Neuronal stem cell (in vitro differentiated cells): ENCODE measurements around the gene MGST3.

Source experiments
- DNase-seq: peaks from one replicate; pipeline ENCODE4 v3.0.0-alpha.2; 2013; ENCODE audit warnings: low spot score
- H2AFZ ChIP-seq: one replicate; pipeline ENCODE4 v1.6.1; 2013; ENCODE audit warnings: mild to moderate bottlenecking, low read length, inconsistent platforms
- H2AK5ac ChIP-seq: 2 replicates; pipeline ENCODE4 v1.6.1; 2013; ENCODE audit warnings: low read depth, mild to moderate bottlenecking, inconsistent platforms, low read length, moderate library complexity, mixed read lengths
- H2BK120ac ChIP-seq: 2 replicates; pipeline ENCODE4 v1.6.1; 2013; ENCODE audit warnings: low read depth, mild to moderate bottlenecking, inconsistent platforms, low read length, moderate library complexity, mixed read lengths
- H2BK12ac ChIP-seq: one replicate; pipeline ENCODE4 v1.6.1; 2013; ENCODE audit warnings: low read length, inconsistent platforms
- H2BK15ac ChIP-seq: 2 replicates; pipeline ENCODE4 v1.6.1; 2013; ENCODE audit warnings: mild to moderate bottlenecking, low read length, inconsistent platforms, mixed read lengths
- H2BK5ac ChIP-seq: one replicate; pipeline ENCODE4 v1.6.1; 2013; ENCODE audit warnings: inconsistent platforms, mild to moderate bottlenecking, low read length, moderate library complexity
- H3K14ac ChIP-seq: one replicate; pipeline ENCODE4 v1.6.1; 2013; ENCODE audit warnings: low read length, inconsistent platforms
- H3K18ac ChIP-seq: 2 replicates; pipeline ENCODE4 v1.6.1; 2013; ENCODE audit warnings: low read length, inconsistent platforms
- H3K23ac ChIP-seq: 2 replicates; pipeline ENCODE4 v1.6.1; 2013; ENCODE audit warnings: low read depth, mild to moderate bottlenecking, mixed read lengths, low read length, inconsistent platforms; ENCODE audit not compliant: poor library complexity
- H3K27ac ChIP-seq: replicated peaks from 3 replicates; pipeline ENCODE4 v1.5.1; 2013; ENCODE audit warnings: low read length, inconsistent platforms
- H3K27me3 ChIP-seq, 3 experiments: 2 replicates each; pipeline ENCODE4 v1.6.1; 2013; ENCODE audit warnings: low read length in 3 of 3, mild to moderate bottlenecking in 2 of 3, inconsistent platforms in 1 of 3, low read depth in 1 of 3, mixed read lengths in 1 of 3, moderate library complexity in 1 of 3; ENCODE audit not compliant: control insufficient read depth in 3 of 3, insufficient read depth in 3 of 3
- H3K36me3 ChIP-seq, 2 donors: replicated peaks in 1 of 2; 2 replicates each; pipeline ENCODE4 v1.6.1; 2013; ENCODE audit warnings: low read length in 2 of 2; ENCODE audit not compliant: control insufficient read depth in 2 of 2, insufficient read depth in 2 of 2
- H3K4ac ChIP-seq: 2 replicates; pipeline ENCODE4 v1.6.1; 2013; ENCODE audit warnings: inconsistent platforms, mild to moderate bottlenecking, low read length, moderate library complexity
- H3K4me1 ChIP-seq, 2 donors: 1 replicate in 1 of 2; 2 replicates in 1 of 2; pipeline ENCODE4 v1.6.1; 2013; ENCODE audit warnings: low read length in 2 of 2, low read depth in 1 of 2; ENCODE audit not compliant: control insufficient read depth in 2 of 2, insufficient read depth in 1 of 2
- H3K4me2 ChIP-seq: one replicate; pipeline ENCODE4 v1.6.1; 2013; ENCODE audit warnings: mild to moderate bottlenecking, low read length, inconsistent platforms; ENCODE audit not compliant: insufficient read depth, poor library complexity, severe bottlenecking
- H3K4me3 ChIP-seq, 2 donors: 2 replicates each; pipeline ENCODE4 v1.5.1; 2013; ENCODE audit warnings: low read length in 2 of 2, mild to moderate bottlenecking in 2 of 2, inconsistent platforms in 1 of 2, moderate library complexity in 1 of 2
- H3K79me1 ChIP-seq: one replicate; pipeline ENCODE4 v1.6.1; 2013; ENCODE audit warnings: low read depth, mild to moderate bottlenecking, inconsistent platforms, low read length, moderate library complexity
- H3K9ac ChIP-seq: one replicate; pipeline ENCODE4 v1.6.1; 2013; ENCODE audit warnings: mild to moderate bottlenecking, low read depth, low read length, inconsistent platforms; ENCODE audit not compliant: poor library complexity
- H3K9me3 ChIP-seq, 2 donors: replicated peaks in 1 of 2; 2 replicates each; pipeline versions ENCODE3 to v1.6.1; 2013; ENCODE audit warnings: low read length in 2 of 2, mild to moderate bottlenecking in 2 of 2, inconsistent platforms in 1 of 2, low read depth in 1 of 2, mixed read lengths in 1 of 2, moderate library complexity in 1 of 2; ENCODE audit not compliant: control insufficient read depth in 2 of 2, insufficient read depth in 1 of 2
- H4K8ac ChIP-seq: one replicate; pipeline ENCODE4 v1.6.1; 2013; ENCODE audit warnings: low read depth, mild to moderate bottlenecking, inconsistent platforms, low read length, moderate library complexity
- H4K91ac ChIP-seq: one replicate; pipeline ENCODE4 v1.6.1; 2013; ENCODE audit warnings: low read length, low read depth, mild to moderate bottlenecking, inconsistent platforms; ENCODE audit not compliant: poor library complexity
- WGBS, 2 donors: extraction: QIAGEN DNeasy Blood & Tissue Kit; methylation state at CpG; one replicate each; pipeline ENCODE4 v1.1.7; 2013; ENCODE audit warnings: missing lambda C conversion rate in 2 of 2, mixed read lengths in 1 of 2; ENCODE audit not compliant: insufficient read length in 2 of 2, insufficient replicate concordance in 1 of 2; ENCODE audit errors: extremely low coverage in 2 of 2; 5-methylcytosine and 5-hydroxymethylcytosine counted together

Gene MGST3

GRCh38 chr1:165645654-165646366, 14.8 kb downstream of the MGST3 start:
- no peak for DNase-seq
- H3K4me1 ChIP-seq = no peaks in the 10 kb centered on the region
- no peak overlapping the region for H4K8ac ChIP-seq
- H3K18ac ChIP-seq = no peak overlapping the region
- no peak overlapping the region for H2BK12ac ChIP-seq
- H3K23ac ChIP-seq = no peak overlapping the region
- no peak overlapping the region for H4K91ac ChIP-seq
- H2AK5ac ChIP-seq = no peak overlapping the region
- H2BK5ac ChIP-seq = no peak overlapping the region
- H3K4ac ChIP-seq = no peak overlapping the region
- no peak overlapping the region for H2AFZ ChIP-seq
- no peaks in the 10 kb centered on the region for H3K9me3 ChIP-seq
- no peak overlapping the region for H3K4me2 ChIP-seq
- H3K14ac ChIP-seq = no peak overlapping the region
- no peak overlapping the region for H3K9ac ChIP-seq
- WGBS, 2 donors = no CpG with 5 or more reads among the region's 8 CpGs
- H3K27me3 ChIP-seq = no peaks in the 10 kb centered on the region
- H3K36me3 ChIP-seq = peaks cover 0 to 12% of the 10 kb centered on the region in 2 donors
- no peak overlapping the region for H2BK15ac ChIP-seq
- peaks cover 3% of the 10 kb centered on the region for H3K79me1 ChIP-seq
- no peak overlapping the region for H2BK120ac ChIP-seq
- H3K27ac ChIP-seq = no peak overlapping the region
- no peak overlapping the region for H3K4me3 ChIP-seq

GRCh38 chr1:165647517-165647916, 16.5 kb downstream of the MGST3 start:
- Histone ChIP-seq H4K8ac (no peak overlapping the region), H3K27me3 (no peaks in the 10 kb centered on the region), H3K36me3 (peaks cover 0 to 23% of the 10 kb centered on the region in 2 donors)

GRCh38 chr1:165647970-165648369, 16.9 kb downstream of the MGST3 start:
- H2AFZ ChIP-seq = no peak overlapping the region
- H3K9me3 ChIP-seq = no peaks in the 10 kb centered on the region
- H3K4me2 ChIP-seq = no peak overlapping the region
- no peaks in the 10 kb centered on the region for H3K4me1 ChIP-seq
- WGBS, 2 donors = no CpG with 5 or more reads among the region's 4 CpGs
- no peak for DNase-seq
- H3K36me3 ChIP-seq = peaks cover 0 to 25% of the 10 kb centered on the region in 2 donors
- no peak overlapping the region for H2BK120ac ChIP-seq
- H4K8ac ChIP-seq = no peak overlapping the region
- H3K18ac ChIP-seq = no peak overlapping the region
- H3K14ac ChIP-seq = no peak overlapping the region
- no peak overlapping the region for H3K9ac ChIP-seq
- H2BK15ac ChIP-seq = no peak overlapping the region
- no peaks in the 10 kb centered on the region for H3K79me1 ChIP-seq
- H3K23ac ChIP-seq = no peak overlapping the region
- H2BK5ac ChIP-seq = no peak overlapping the region
- H3K4ac ChIP-seq = no peak overlapping the region
- no peak overlapping the region for H2BK12ac ChIP-seq
- H3K27me3 ChIP-seq = no peaks in the 10 kb centered on the region
- no peak overlapping the region for H3K27ac ChIP-seq
- no peak overlapping the region for H2AK5ac ChIP-seq
- no peak overlapping the region for H4K91ac ChIP-seq
- H3K4me3 ChIP-seq = no peak overlapping the region

More at GRCh38 chr1:165647517-165647916, 16.5 kb downstream of the MGST3 start:
- no peak overlapping the region for H2BK120ac ChIP-seq
- no peak overlapping the region for H2BK12ac ChIP-seq
- H3K9me3 ChIP-seq = no peaks in the 10 kb centered on the region
- no peak overlapping the region for H3K4me3 ChIP-seq
- no peak overlapping the region for H3K9ac ChIP-seq
- H3K4ac ChIP-seq = no peak overlapping the region
- H3K27ac ChIP-seq = no peak overlapping the region
- H3K18ac ChIP-seq = no peak overlapping the region
- no peak overlapping the region for H3K23ac ChIP-seq
- H2BK5ac ChIP-seq = no peak overlapping the region
- H4K91ac ChIP-seq = no peak overlapping the region
- no peaks in the 10 kb centered on the region for H3K4me1 ChIP-seq
- no peak for DNase-seq
- no peak overlapping the region for H3K14ac ChIP-seq
- no peak overlapping the region for H2BK15ac ChIP-seq
- no peak overlapping the region for H3K4me2 ChIP-seq
- no peak overlapping the region for H2AK5ac ChIP-seq
- no peaks in the 10 kb centered on the region for H3K79me1 ChIP-seq
- no peak overlapping the region for H2AFZ ChIP-seq

- Histone ChIP-seq H3K9me3 (no peaks in the 10 kb centered on the region), H3K4ac (no peak overlapping the region), H3K27me3 (no peaks in the 10 kb centered on the region), H2BK12ac (no peak overlapping the region), H2AK5ac (no peak overlapping the region), H3K4me1 (no peaks in the 10 kb centered on the region), H2BK120ac (no peak overlapping the region), H3K14ac (no peak overlapping the region), H2BK5ac (no peak overlapping the region), H3K18ac (no peak overlapping the region), H3K4me3 (no peak overlapping the region), H4K91ac (no peak overlapping the region), H3K27ac (no peak overlapping the region), H3K9ac (no peak overlapping the region), H2BK15ac (no peak overlapping the region), H4K8ac (no peak overlapping the region), H3K79me1 (no peaks in the 10 kb centered on the region), H2AFZ (no peak overlapping the region), H3K36me3 (peaks cover 0 to 33% of the 10 kb centered on the region in 2 donors), H3K23ac (no peak overlapping the region), H3K4me2 (no peak overlapping the region)
- no CpG with 5 or more reads among the region's 7 CpGs for WGBS, 2 donors
- DNase-seq = no peak
These were observed 18.0 kb downstream of the MGST3 start for GRCh38 chr1:165648919-165649572.
